ENCODE data around the gene MPV17L2.
A peak's percentile ranks its signal among the peaks of the same experiment; 100 is the strongest.
"Not testable (repeated sequence)": the region's sequence is repeated elsewhere in the genome, so short reads cannot be mapped to it uniquely, and the experiment has no call there.

MPV17L2 gene

DNA sequence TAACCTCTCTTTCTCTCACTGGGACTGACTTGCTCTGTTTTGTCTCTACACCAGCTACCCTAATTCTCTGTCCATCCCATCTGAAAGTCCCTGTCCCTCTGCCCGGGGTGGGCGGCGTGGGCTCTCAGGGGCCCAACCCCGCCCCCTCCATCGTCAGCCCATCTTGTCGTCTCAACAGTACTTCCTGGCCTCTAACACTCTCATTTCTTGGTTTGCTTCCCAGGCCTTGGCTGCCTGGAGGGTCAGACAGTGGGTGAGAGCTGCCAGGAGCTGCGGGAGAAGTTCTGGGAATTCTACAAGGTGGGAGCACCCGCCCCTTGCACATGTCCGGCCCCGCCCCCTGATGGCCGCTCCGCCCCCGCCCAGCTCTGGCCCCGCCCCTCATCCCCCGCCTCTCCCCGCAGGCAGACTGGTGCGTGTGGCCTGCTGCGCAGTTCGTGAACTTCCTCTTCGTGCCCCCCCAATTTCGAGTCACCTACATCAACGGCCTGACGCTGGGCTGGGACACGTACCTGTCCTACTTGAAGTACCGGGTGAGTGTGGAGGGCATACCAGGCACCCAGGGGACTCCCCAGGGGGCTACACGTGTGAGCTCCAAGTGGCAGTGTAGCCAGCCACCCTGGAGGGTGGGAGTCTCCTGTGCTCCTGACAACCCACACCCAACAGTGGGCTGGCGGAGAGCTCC is 1.7 kb downstream of the MPV17L2 start:
- DNase-seq (peak; percentile 33 to 40), ATAC-seq (no peak)
- peaks cover 27% of the 10 kb centered on the region for H3K4me1 Mint-ChIP-seq
- peak overlapping the region in 1 of 2 donors; percentile 52 for H3K27ac Mint-ChIP-seq
- no peaks in the 10 kb centered on the region for H3K27me3 Mint-ChIP-seq
- peak overlapping the region; percentile 84 to 87 for H3K4me3 Mint-ChIP-seq
- H3K9me3 Mint-ChIP-seq, result no peaks in the 10 kb centered on the region

DNA sequence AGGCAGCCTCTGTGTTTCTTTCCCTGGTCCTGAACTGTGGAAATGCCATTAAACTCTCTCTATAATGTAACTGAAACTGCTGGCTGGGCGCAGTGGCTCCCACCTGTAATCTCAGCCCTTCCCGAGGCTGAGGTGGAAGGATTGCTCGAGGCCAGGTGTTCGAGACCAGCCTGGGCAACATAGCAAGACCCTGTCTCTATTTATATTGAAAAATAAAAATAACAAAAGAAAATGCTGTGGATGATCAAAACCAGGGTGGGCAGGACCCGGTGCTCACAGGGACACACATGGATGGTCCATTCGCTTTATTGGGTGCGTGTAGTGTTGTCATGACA is 3.5 kb downstream of the MPV17L2 start:
- Mint-ChIP-seq H3K27me3 (no peaks in the 10 kb centered on the region), H3K4me1 (peaks cover 29% of the 10 kb centered on the region), H3K4me3 (no peak overlapping the region), H3K27ac (peak overlapping the region; percentile 33 to 90), H3K9me3 (no peaks in the 10 kb centered on the region)
- DNase-seq (no peak), ATAC-seq (no peak)

DNA sequence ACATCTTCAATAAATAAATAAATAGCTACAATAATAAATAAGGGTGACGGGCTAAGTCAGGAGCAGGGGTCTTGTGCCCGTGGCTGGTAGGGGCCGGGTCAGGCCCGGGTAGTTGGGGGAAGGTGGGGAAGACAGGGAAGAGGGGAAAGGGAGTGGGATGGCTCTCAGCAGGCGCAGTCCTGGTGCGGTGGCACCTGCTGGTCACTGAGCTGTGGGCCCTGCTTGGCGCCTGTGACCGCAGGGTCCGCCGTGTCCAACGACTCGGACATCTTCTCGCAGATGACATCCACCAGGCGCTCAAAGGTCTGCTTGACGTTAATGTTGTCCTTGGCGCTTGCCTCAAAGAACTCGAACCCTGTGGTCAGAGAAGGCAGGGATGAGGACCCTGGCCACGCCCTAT is 4.3 kb downstream of the MPV17L2 start:
- no peak overlapping the region for H3K27ac Mint-ChIP-seq
- ATAC-seq (no peak), DNase-seq (no peak)
- H3K9me3 Mint-ChIP-seq, result no peaks in the 10 kb centered on the region
- no peaks in the 10 kb centered on the region for H3K27me3 Mint-ChIP-seq
- H3K4me3 Mint-ChIP-seq, result no peak overlapping the region
- H3K4me1 Mint-ChIP-seq, result peaks cover 29% of the 10 kb centered on the region

DNA sequence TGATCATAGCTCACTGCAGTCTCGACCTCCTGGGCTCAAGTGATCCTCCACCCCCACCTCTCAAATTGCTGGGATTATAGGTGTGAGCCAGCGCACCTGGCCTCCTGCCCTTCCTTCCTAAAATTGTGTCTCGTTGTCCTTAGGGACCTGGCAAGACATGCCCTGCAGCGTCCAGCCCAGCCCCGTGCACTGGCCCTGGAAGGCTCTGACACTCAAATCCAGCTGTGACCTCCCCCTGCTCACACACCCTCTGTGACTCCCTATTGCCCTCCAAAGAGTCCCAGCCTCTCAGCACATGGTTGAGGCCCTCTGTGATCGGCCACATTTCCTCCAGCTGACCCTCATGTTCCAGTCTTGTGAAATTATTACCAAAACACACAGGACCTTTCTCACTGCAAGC is 4.9 kb downstream of the MPV17L2 start:
- Mint-ChIP-seq H3K4me3 (no peak overlapping the region), H3K9me3 (no peaks in the 10 kb centered on the region), H3K27me3 (no peaks in the 10 kb centered on the region), H3K4me1 (peaks cover 34% of the 10 kb centered on the region), H3K27ac (peak overlapping the region in 1 of 2 donors; percentile 57)
- no peak for DNase-seq
- ATAC-seq, result no peak

DNA sequence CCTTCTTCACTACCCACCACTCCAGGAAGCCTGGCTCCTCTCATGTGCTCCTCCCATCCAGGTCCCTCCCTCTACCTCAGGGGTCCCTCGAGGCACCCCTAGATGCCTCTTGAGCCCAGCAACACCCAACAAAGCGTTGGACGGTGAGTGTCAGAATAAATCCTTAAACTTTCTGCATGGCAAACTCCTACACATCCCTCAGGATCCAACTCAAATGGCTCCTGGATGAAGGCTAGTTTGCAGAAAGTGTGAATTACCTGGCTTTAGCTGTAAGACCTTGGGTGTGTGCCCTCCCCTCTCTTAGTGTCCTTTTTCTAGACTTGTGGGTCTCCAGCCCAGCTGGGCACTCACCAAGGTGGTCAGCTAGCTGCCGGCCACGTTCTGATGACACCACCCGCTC is 5.4 kb downstream of the MPV17L2 start:
- Mint-ChIP-seq H3K9me3 (no peaks in the 10 kb centered on the region), H3K27me3 (no peaks in the 10 kb centered on the region), H3K27ac (peak overlapping the region in 1 of 2 donors; percentile 31), H3K4me3 (no peak overlapping the region), H3K4me1 (peaks cover 38% of the 10 kb centered on the region)
- ATAC-seq (no peak), DNase-seq (no peak)

GRCh38 chr19:18202397-18202777 is 9.4 kb downstream of the MPV17L2 start:
- Mint-ChIP-seq H3K27ac (no peak overlapping the region), H3K9me3 (no peaks in the 10 kb centered on the region), H3K4me1 (peaks cover 40% of the 10 kb centered on the region), H3K27me3 (peaks cover 9% of the 10 kb centered on the region), H3K4me3 (peak overlapping the region; percentile 42 to 96)
- DNase-seq, result no peak
- ATAC-seq, result no peak

DNA sequence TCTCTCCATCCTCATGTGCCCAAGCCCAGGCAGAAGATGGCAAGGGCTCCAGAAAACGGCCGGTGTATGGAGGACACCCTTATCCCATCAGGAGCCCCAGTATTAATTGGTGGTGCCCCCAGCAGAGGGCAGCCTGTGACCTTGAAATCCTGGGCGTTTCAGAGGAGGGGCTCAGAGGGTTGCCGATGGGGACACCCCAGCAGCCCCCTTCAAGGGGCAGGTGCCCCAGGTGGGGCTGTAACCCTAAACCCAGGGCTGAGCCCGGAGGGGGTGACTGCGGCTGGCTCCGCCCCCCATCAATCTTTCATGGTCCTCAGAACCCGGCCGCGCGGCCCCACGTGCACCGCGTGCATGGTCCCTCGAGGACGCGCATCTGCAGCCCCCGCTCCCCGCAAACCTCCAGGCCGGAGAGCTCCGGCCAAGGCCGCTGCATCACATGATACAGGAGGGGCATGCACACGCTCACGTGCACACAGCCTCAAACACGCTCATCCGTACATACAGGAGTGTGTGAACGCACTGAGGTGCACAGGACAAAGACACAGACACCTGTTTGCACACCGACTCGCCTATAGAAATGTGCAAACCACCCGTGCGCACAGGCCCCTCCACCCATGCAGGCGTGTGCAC is 9.9 kb downstream of the MPV17L2 start:
- ATAC-seq, result no peak
- Mint-ChIP-seq H3K27ac (no peak overlapping the region), H3K27me3 (peaks cover 14% of the 10 kb centered on the region), H3K9me3 (no peaks in the 10 kb centered on the region), H3K4me1 (peaks cover 40% of the 10 kb centered on the region), H3K4me3 (peak overlapping the region; percentile 95 to 96)
- peak; percentile 21 to 32 for DNase-seq

GRCh38 chr19:18203408-18203862 is 10.4 kb downstream of the MPV17L2 start:
- peak overlapping the region; percentile 95 to 96 for H3K4me3 Mint-ChIP-seq
- peaks cover 41% of the 10 kb centered on the region for H3K4me1 Mint-ChIP-seq
- peaks cover 19% of the 10 kb centered on the region for H3K27me3 Mint-ChIP-seq
- peak overlapping the region; percentile 84 to 90 for H3K27ac Mint-ChIP-seq
- DNase-seq (no peak), ATAC-seq (peak; percentile 25)
- no peaks in the 10 kb centered on the region for H3K9me3 Mint-ChIP-seq

DNA sequence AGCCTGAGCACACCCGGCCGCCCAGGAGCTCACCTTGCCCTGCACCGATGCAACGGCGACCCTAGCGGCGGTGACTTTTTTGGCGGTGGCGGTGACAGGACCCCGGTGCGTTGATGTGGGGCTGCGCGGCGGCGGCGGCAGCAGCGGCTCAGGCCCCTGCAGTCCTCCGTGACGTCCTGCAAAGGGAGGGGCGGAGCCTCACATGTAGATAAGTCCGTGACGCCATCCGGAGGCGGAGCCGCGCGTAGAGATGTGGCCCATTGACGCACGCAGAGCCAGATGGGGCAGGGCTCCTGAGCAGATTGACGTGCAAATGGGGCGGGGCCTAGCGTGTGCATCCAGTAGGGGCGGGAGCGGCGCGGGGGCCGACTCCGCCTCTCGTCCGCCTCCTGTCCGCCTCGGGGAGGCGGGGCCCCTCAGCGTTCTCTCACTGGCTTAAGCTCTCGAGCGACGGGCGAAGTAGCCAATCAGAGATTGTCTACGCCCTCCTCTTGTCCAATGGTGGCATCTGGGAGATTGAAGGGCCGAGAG is 10.9 kb downstream of the MPV17L2 start, which contains the start of gene RAB3A:
Gene RAB3A (minus strand): TSS at position 180 of the 531 bp plus-strand sequence. CDS start 1,302 bp downstream, outside the sequence.
- peaks cover 24% of the 10 kb centered on the region for H3K27me3 Mint-ChIP-seq
- H3K4me3 Mint-ChIP-seq, result peak within 1 kb of the TSS; percentile 95 to 96

DNA sequence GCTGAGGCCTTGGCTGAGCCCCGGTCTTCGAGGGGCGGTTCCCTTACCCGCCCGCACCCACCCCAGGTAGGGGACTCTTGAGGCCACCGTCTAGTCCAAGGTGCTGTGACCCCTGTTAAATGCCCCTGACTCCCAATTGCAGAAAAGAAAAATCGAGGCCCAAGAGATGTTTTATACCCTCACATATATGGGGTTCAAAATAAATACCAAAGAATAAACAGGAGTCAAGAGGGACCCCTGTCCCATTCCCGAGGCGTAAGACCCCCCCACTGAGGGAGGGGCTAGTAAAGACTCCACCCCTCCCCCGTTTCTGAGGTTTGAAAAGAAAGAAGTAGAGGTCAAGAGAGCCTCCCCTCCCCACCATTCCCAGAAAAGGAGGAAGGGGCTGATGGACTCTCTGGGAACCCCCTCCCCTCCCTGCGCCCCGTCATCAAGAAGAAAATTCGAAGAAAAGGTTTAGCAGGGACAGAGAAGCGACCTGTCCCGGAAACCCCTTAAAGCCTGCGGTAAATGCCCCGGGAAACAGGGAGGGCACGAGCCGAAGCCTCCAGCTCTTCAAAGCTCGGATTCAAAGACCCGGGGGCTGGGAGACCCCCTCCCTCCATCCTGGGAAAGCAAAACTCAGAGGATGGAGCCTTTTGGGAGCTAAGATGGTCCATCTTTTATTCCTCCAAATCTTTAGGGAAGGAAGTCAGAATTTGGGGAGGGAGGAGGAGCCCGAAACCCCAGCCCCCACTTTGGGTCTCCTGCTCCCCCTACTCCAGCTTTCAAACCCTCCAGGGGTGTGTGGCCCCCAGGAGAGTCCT is 11.6 kb downstream of the MPV17L2 start:
- H3K4me3 Mint-ChIP-seq, result peak overlapping the region; percentile 87 to 95
- peak overlapping the region; percentile 86 to 90 for H3K27ac Mint-ChIP-seq
- no peaks in the 10 kb centered on the region for H3K9me3 Mint-ChIP-seq
- H3K4me1 Mint-ChIP-seq, result peaks cover 44% of the 10 kb centered on the region
- DNase-seq, result peak in 1 of 2 donors; percentile 53
- H3K27me3 Mint-ChIP-seq, result peaks cover 30% of the 10 kb centered on the region
- ATAC-seq, result peak; percentile 24

More for the DNA sequence above, 10.9 kb downstream of the MPV17L2 start, which contains the start of gene RAB3A:
- H3K27ac Mint-ChIP-seq, result peak within 1 kb of the TSS; percentile 86 to 90
- peak; percentile 94 for ATAC-seq
- peaks cover 44% of the 10 kb centered on the region for H3K4me1 Mint-ChIP-seq
- peak; percentile 98 to 99 for DNase-seq
- no peaks in the 10 kb centered on the region for H3K9me3 Mint-ChIP-seq

- ATAC-seq (no peak), DNase-seq (peak in 1 of 2 donors; percentile 63)
- peaks cover 44% of the 10 kb centered on the region for H3K4me1 Mint-ChIP-seq
- H3K9me3 Mint-ChIP-seq, result no peaks in the 10 kb centered on the region
- peak overlapping the region in 1 of 2 donors; percentile 90 for H3K27ac Mint-ChIP-seq
- H3K4me3 Mint-ChIP-seq, result peak overlapping the region; percentile 87 to 95
- H3K27me3 Mint-ChIP-seq, result peaks cover 37% of the 10 kb centered on the region
Measured at GRCh38 chr19:18205200-18205892, 12.3 kb downstream of the MPV17L2 start.

- no peaks in the 10 kb centered on the region for H3K9me3 Mint-ChIP-seq
- no peak overlapping the region for H3K27ac Mint-ChIP-seq
- peaks cover 42% of the 10 kb centered on the region for H3K27me3 Mint-ChIP-seq
- no peak for DNase-seq
- ATAC-seq, result no peak
- peaks cover 44% of the 10 kb centered on the region for H3K4me1 Mint-ChIP-seq
- H3K4me3 Mint-ChIP-seq, result no peak overlapping the region
Measured at GRCh38 chr19:18206018-18206417, 13.0 kb downstream of the MPV17L2 start.

- no peaks in the 10 kb centered on the region for H3K9me3 Mint-ChIP-seq
- peaks cover 49% of the 10 kb centered on the region for H3K27me3 Mint-ChIP-seq
- peaks cover 23% of the 10 kb centered on the region for H3K4me1 Mint-ChIP-seq
- no peak overlapping the region for H3K27ac Mint-ChIP-seq
- no peak overlapping the region for H3K4me3 Mint-ChIP-seq
- DNase-seq (peak; percentile 50 to 59), ATAC-seq (no peak)
Measured at GRCh38 chr19:18208098-18208951, 15.3 kb downstream of the MPV17L2 start.

DNA sequence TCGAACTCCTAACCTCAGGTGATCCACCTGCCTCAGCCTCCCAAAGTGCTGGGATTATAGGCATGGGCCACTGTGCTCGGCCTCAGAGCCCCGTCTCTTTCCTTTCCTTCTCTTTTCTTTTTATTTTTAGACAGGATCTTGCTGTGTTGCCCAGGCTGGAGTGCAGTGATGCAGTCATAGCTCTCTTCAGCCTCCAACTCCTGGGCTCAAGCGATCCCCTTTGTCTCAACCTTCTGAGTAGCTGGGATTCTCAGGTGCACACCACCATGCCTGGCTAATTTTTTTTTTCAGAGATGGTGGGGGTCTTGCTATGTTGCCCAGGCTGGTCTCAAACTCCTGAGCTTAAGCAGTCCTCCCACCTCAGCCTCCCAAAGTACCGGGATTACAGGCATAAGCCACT is 16.9 kb downstream of the MPV17L2 start:
- not testable (repeated sequence) for H3K4me3 Mint-ChIP-seq, H3K27ac Mint-ChIP-seq, H3K9me3 Mint-ChIP-seq, ATAC-seq, DNase-seq
- Mint-ChIP-seq H3K27me3 (peaks cover 49% of the 10 kb centered on the region), H3K4me1 (peaks cover 11% of the 10 kb centered on the region)

Measured in stimulated activated naive CD8-positive, alpha-beta T cell treated with anti-CD3 and anti-CD28 coated beads, Interleukin-15, amount 100 ng/mL, for 72 hours (primary cell).